ENCODE data around the gene SCOC.

DNA sequence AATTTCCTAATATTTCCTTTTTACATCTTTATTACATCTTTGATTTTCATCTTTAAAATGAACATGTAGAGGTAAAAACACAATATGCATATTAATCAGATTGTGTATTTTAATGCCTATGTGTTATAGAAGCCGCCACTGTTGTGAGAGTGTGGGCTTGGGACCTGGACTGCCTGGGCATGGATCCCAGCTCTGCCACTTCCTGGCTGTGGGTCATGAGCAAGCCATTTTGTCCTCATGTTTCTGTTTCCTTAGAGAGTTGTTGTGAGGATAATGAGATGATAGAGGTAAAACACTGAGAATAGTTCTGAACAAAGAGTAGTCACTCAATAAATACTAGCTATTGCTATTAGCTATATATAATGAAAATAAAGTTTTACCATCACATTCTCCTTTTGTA, 38.4 kb upstream of the SCOC start:
- TF ChIP-seq, protein P1, sequence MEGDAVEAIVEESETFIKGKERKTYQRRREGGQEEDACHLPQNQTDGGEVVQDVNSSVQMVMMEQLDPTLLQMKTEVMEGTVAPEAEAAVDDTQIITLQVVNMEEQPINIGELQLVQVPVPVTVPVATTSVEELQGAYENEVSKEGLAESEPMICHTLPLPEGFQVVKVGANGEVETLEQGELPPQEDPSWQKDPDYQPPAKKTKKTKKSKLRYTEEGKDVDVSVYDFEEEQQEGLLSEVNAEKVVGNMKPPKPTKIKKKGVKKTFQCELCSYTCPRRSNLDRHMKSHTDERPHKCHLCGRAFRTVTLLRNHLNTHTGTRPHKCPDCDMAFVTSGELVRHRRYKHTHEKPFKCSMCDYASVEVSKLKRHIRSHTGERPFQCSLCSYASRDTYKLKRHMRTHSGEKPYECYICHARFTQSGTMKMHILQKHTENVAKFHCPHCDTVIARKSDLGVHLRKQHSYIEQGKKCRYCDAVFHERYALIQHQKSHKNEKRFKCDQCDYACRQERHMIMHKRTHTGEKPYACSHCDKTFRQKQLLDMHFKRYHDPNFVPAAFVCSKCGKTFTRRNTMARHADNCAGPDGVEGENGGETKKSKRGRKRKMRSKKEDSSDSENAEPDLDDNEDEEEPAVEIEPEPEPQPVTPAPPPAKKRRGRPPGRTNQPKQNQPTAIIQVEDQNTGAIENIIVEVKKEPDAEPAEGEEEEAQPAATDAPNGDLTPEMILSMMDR (IDR thresholded peaks at IDR 0.05) = no peak
- TF ChIP-seq POLR2A (IDR thresholded peaks at IDR 0.05) = no peak
